IMR-90 (cell line): ENCODE measurements around the gene KBTBD6. TPM values are rescaled to one million over a fixed set of nuclear protein-coding genes. Genes with fewer than 3 reads are reported as not detected.

Experiments used
- ATAC-seq: fragments of 200-7000 bp; cut with Tn5 transposase; 2 replicates; pipeline ENCODE4 v1.9.1; 2020; ENCODE audit warnings: low read depth, mild to moderate bottlenecking, moderate library complexity
- BruUV-seq: library from RNA; stranded (reverse); fragments of 400-500 nt; replicated peaks from 2 replicates; lab custom pipeline; 2021; lab: Mats Ljungman, UMichigan
- CTCF ChIA-PET: fragments of 300-600 bp; formaldehyde crosslinking; extraction: SDS; loops from one replicate; lab custom pipeline; 2021; ENCODE audit warnings: antibody characterized with exemption; lab: Yijun Ruan, JAX
- POLR2A ChIA-PET: fragments of 300-600 bp; sonication (Branson Sonifier 250); formaldehyde crosslinking; loops from one replicate; lab custom pipeline; 2022; ENCODE audit warnings: antibody characterized with exemption; ENCODE audit not compliant: unreplicated experiment; lab: Charles Lee
- DNase-seq: peaks from one replicate; pipeline ENCODE4 v3.0.0; 2013
- H2AFZ ChIP-seq: replicated peaks from 2 replicates; pipeline ENCODE3; 2013; ENCODE audit warnings: low read length, mild to moderate bottlenecking; ENCODE audit not compliant: poor library complexity
- H2AK5ac ChIP-seq: 2 replicates; pipeline ENCODE4 v1.6.1; 2013; ENCODE audit warnings: low read depth, low read length, inconsistent platforms
- H2AK9ac ChIP-seq: replicated peaks from 2 replicates; pipeline ENCODE3; 2013; ENCODE audit warnings: mild to moderate bottlenecking, low read depth, low read length, moderate library complexity; ENCODE audit not compliant: poor library complexity
- H2BK120ac ChIP-seq: 2 replicates; pipeline ENCODE4 v1.6.1; 2013; ENCODE audit warnings: low read depth, low read length, inconsistent platforms
- H2BK15ac ChIP-seq: 3 replicates; pipeline ENCODE4 v1.6.1; 2013; ENCODE audit warnings: low read depth, low read length, inconsistent platforms
- H2BK20ac ChIP-seq: 2 replicates; pipeline ENCODE4 v1.6.1; 2013; ENCODE audit warnings: low read depth, mild to moderate bottlenecking, inconsistent platforms, low read length, moderate library complexity
- H2BK5ac ChIP-seq: 2 replicates; pipeline ENCODE4 v1.6.1; 2013; ENCODE audit warnings: mild to moderate bottlenecking, low read depth, low read length, inconsistent platforms; ENCODE audit not compliant: poor library complexity, severe bottlenecking
- H3K14ac ChIP-seq: replicated peaks from 2 replicates; pipeline ENCODE4 v1.6.1; 2013; ENCODE audit warnings: low read depth, low read length, inconsistent platforms
- H3K18ac ChIP-seq: 2 replicates; pipeline ENCODE4 v1.6.1; 2013; ENCODE audit warnings: low read depth, low read length, control low read depth
- H3K23ac ChIP-seq: 2 replicates; pipeline ENCODE4 v1.6.1; 2013; ENCODE audit warnings: low read depth, low read length, inconsistent platforms
- H3K27ac ChIP-seq: 2 replicates; pipeline ENCODE4 v1.5.1; 2013; ENCODE audit warnings: mild to moderate bottlenecking, control low read depth, low read length; ENCODE audit not compliant: insufficient read depth
- H3K27me3 ChIP-seq: 2 replicates; pipeline ENCODE4 v1.6.1; 2013; ENCODE audit warnings: low read length; ENCODE audit not compliant: control insufficient read depth, insufficient read depth
- H3K36me3 ChIP-seq: 2 replicates; pipeline ENCODE4 v1.6.1; 2013; ENCODE audit warnings: low read length, mixed read lengths; ENCODE audit not compliant: control insufficient read depth, insufficient read depth
- H3K4ac ChIP-seq: 2 replicates; pipeline ENCODE4 v1.6.1; 2013; ENCODE audit warnings: low read depth, low read length, inconsistent platforms
- H3K4me1 ChIP-seq: 2 replicates; pipeline ENCODE4 v1.6.1; 2013; ENCODE audit warnings: low read length, mixed read lengths; ENCODE audit not compliant: control insufficient read depth, insufficient read depth
- H3K4me2 ChIP-seq: 2 replicates; pipeline ENCODE4 v1.6.1; 2013; ENCODE audit warnings: low read depth, mild to moderate bottlenecking, control low read depth, low read length, moderate library complexity
- H3K4me3 ChIP-seq: 2 replicates; pipeline ENCODE4 v1.5.1; 2013; ENCODE audit warnings: low read depth, mild to moderate bottlenecking, control low read depth, low read length, moderate library complexity; ENCODE audit not compliant: insufficient read depth
- H3K56ac ChIP-seq: 2 replicates; pipeline ENCODE4 v1.6.1; 2013; ENCODE audit warnings: low read length, inconsistent platforms; ENCODE audit not compliant: insufficient read depth; ENCODE audit errors: extremely low read depth
- H3K79me1 ChIP-seq, 2 experiments: 2 replicates each; pipeline ENCODE4 v1.6.1; 2013; ENCODE audit warnings: low read length in 2 of 2, inconsistent platforms in 1 of 2, low read depth in 1 of 2
- H3K9ac ChIP-seq: 2 replicates; pipeline ENCODE4 v1.6.1; 2013; ENCODE audit warnings: low read depth, low read length, control low read depth
- H3K9me1 ChIP-seq: 2 replicates; pipeline ENCODE4 v1.6.1; 2013; ENCODE audit warnings: low read length, inconsistent platforms; ENCODE audit not compliant: insufficient read depth
- H3K9me3 ChIP-seq: 2 replicates; pipeline ENCODE4 v1.6.1; 2013; ENCODE audit warnings: low read length; ENCODE audit not compliant: control insufficient read depth, insufficient read depth
- H4K20me1 ChIP-seq: 2 replicates; pipeline ENCODE4 v1.6.1; 2013; ENCODE audit warnings: low read length, inconsistent platforms; ENCODE audit not compliant: insufficient read depth
- H4K5ac ChIP-seq: 2 replicates; pipeline ENCODE4 v1.6.1; 2013; ENCODE audit warnings: mild to moderate bottlenecking, low read depth, low read length, control low read depth
- H4K8ac ChIP-seq, 2 experiments: 2 replicates each; pipeline ENCODE4 v1.6.1; 2013; ENCODE audit warnings: low read depth in 2 of 2, low read length in 2 of 2, control low read depth in 1 of 2, inconsistent platforms in 1 of 2
- H4K91ac ChIP-seq: 2 replicates; pipeline ENCODE4 v1.6.1; 2013; ENCODE audit warnings: low read depth, low read length, inconsistent platforms; ENCODE audit not compliant: insufficient read depth
- BHLHE40 ChIP-seq: fragments of 150-350 bp; IDR thresholded peaks from 2 replicates; pipeline ENCODE4 v1.6.1; 2016; ENCODE audit warnings: mild to moderate bottlenecking, low read depth, low read length
- WGBS, 2 experiments: methylation state at CpG; one replicate each; pipeline versions ENCODE4 v1.1.5 to v1.1.7; 2013; ENCODE audit warnings: missing lambda C conversion rate in 2 of 2; ENCODE audit not compliant: insufficient read length in 1 of 2; ENCODE audit errors: extremely low coverage in 2 of 2; 5-methylcytosine and 5-hydroxymethylcytosine counted together
- dilution Hi-C: fragments of 300-500 bp; cut with HindIII; formaldehyde crosslinking; loops from one replicate; pipeline ENCODE4 v1.14.3; 2018; ENCODE audit warnings: low sequenced_read_pairs; ENCODE audit not compliant: unreplicated experiment
- in situ Hi-C: fragments of 300-500 bp; cut with MboI; formaldehyde crosslinking; loops from 3 replicates; pipeline ENCODE4 v1.14.3; 2019; ENCODE audit warnings: low sequenced_read_pairs, inconsistent platforms, mixed read lengths
- intact Hi-C: fragments of 100-400 bp; cut with micrococcal nuclease; formaldehyde crosslinking; loops from 2 replicates; pipeline ENCODE4 v1.10.0; 2022
- polyA plus RNA-seq, 3 experiments: library from polyadenylated mRNA; depleted of rRNA; stranded (reverse); fragments of >200 nt; gene quantifications; 2 replicates each; pipeline ENCODE4 v1.2.3, GENCODE V29; 2012; ENCODE audit warnings: low replicate concordance in 1 of 3
- total RNA-seq: library from RNA; depleted of rRNA; stranded (reverse); fragments of >200 nt; gene quantifications from 2 replicates; pipeline ENCODE4 v1.2.3, GENCODE V29; 2012

The KBTBD6 gene
- total and polyA plus RNA-seq, 2 of the 4 experiments (the other 2 are of a cell fraction), result 3.6 to 14.7 TPM

- Histone ChIP-seq H3K27ac (no peak overlapping the region), H3K18ac (no peak overlapping the region), H4K20me1 (no peaks in the 10 kb centered on the region), H2AFZ (no peak overlapping the region), H2BK120ac (no peak overlapping the region), H3K56ac (no peak overlapping the region), H3K36me3 (no peaks in the 10 kb centered on the region), H2BK20ac (no peak overlapping the region), H3K4me1 (peaks cover 10% of the 10 kb centered on the region), H3K14ac (no peak overlapping the region), H3K4me2 (no peak overlapping the region), H4K8ac (no peak overlapping the region), H2AK5ac (no peak overlapping the region), H4K5ac (no peak overlapping the region), H4K91ac (no peak overlapping the region), H3K9ac (no peak overlapping the region), H3K9me1 (peaks cover 4% of the 10 kb centered on the region; the same call in 1 of the 2 replicates), H3K9me3 (peaks cover 45% of the 10 kb centered on the region), H3K79me1 (no peaks in the 10 kb centered on the region), H3K27me3 (no peaks in the 10 kb centered on the region), H3K4me3 (no peak overlapping the region), H2BK5ac (no peak overlapping the region), H2BK15ac (no peak overlapping the region), H2AK9ac (no peak overlapping the region), H3K23ac (no peak overlapping the region), H3K4ac (no peak overlapping the region)
- POLR2A ChIA-PET, result no interaction called here
- CTCF ChIA-PET, result no interaction called here
- dilution Hi-C loops (no loop called here), intact Hi-C loops (loop anchor here (5.0 kb wide), 1 partner anchor 39 kb away; no protein-coding TSS in a partner anchor), in situ Hi-C loops (no loop called here)
- WGBS, 2 experiments, result no CpG with 5 or more reads among the region's 3 CpGs
- ATAC-seq, result no peak
- BruUV-seq, result no TSS peak
- TF ChIP-seq BHLHE40, result no peak
- no peak for DNase-seq
These were observed 16.0 kb upstream of the KBTBD6 start for GRCh38 chr13:41148419-41149283.
